NCI-H774 (cell line): ENCODE results near the gene ABCA2.
A peak's percentile ranks its signal among the peaks of the same experiment; 100 is the strongest.

Experiments
- DNase-seq: peaks from one replicate; lab custom pipeline; 2025; lab: John Stamatoyannopoulos, UW

Gene ABCA2

GRCh38 chr9:136964171-136964689, 63.8 kb downstream of the ABCA2 start:
- DNase-seq = peak; percentile 41

DNA sequence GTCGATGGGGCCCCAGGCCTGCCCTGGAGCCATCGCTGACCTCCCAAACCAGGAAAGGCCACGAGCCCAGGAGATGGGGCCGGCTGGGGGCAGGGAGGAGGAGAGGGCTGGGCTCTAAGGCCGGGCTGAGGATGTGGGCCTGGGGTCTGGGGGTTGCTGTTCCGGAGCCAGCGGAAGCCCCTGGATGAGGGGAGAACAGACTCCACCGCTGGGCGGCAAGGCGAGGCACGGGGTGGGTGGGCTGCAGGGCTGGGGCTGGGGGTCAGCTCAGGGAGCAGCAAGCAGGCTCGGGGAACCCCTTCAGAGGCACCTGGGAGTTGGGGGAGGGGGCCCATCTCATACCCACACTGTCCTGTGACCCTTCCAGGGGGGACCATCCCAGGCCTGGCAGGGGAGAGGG, 64.3 kb downstream of the ABCA2 start:
- no peak for DNase-seq

GRCh38 chr9:136963341-136963740, 64.7 kb downstream of the ABCA2 start:
- DNase-seq = no peak

DNA sequence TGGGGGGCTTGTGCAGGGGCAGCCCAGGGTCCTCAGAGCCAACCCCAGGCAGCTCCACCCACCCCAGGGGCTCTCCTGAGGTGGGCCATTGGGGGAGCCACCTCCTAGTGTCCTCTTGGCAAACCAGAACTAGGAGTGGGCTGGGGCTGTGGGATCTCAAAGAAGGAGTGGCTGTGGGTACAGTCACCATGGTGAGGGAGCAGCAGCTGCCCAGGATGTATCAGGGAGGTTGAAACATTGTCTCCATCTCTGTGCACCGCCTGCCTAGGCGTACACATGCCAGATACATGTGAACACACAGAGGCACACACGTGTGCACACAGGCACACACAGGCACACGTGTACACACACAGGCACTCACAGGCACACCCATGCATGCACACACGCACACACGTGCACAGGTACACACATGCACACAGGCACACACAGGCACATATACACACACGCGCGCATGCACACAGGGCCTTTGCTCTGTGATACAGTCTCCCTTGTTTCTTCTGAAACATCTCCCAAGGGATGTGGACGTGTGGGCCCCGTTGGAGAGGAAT, 65.3 kb downstream of the ABCA2 start:
- DNase-seq = no peak

DNA sequence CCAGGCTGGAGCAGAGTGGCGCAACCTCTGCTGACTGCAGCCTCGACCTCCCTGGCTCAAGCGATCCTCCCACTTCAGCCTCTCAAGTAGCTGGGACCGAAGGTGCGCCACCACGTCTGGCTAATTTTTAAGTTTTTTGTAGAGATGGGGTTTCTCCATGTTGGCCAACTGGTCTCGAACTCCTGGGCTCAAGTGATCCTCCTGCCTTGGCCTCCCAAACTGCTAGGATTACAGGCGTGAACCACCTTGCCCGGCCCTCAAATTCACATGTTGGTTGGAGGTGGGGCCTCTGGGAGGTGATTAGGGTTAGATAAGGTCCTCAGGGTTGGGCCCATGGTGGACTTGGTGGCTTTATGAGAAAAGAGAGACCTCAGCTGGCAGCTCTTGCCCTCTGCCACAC, 65.9 kb downstream of the ABCA2 start:
- DNase-seq = no peak

DNA sequence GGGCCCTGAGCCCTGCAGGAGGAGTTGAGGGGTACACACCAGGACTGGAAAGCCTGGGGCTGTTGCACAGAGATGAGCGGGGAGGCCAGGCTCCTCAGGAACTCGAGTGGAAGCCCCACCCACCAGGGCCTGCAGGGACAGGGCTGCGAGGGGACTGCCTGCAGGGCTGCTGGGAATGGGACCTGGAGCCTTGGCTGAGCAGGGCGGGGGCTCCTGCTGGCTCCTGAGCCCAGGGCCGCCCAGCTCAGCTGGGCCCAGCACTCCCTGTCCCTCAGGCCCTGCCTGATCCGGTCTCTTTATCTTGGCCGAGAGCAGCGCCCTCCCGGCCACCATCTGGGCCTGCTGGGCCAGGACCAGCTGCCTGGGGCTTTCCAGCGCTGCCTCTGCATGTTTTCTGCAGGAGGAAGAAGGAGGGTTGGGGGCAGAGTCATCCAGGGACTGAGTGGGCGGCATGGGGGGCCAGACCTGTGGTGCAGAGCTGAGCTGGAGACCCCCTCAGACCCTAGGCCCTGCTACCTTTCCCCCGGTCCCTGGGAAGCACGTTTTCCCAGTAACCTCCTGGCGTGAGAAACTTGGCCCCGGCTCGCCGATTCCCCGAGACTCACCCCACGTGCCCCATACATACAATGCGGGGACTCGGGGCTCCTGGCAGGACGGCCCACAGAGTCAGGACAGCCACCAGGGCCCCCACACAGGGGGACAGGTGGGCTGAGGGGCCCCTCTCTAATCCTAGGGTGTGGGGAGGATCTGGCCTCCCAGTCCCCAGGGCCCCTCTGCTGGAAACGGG, 66.6 kb downstream of the ABCA2 start:
- no peak for DNase-seq

DNA sequence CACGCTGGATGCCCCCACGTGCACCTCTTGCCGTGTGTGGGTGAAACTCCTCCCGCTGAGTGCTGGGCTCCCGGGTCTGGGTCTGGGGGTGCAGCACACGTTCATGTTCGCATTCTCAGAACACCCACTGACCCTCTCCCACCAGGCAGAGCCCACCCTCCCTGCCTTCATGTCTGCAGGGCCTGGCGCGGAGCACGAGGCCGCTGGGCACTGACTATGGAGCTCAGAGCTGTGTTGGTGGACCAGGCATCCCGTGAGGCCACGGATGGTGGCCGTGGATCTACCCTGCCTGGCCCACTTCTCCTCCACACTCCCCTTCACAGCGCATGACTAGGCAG, 67.1 kb downstream of the ABCA2 start:
- DNase-seq = no peak

DNA sequence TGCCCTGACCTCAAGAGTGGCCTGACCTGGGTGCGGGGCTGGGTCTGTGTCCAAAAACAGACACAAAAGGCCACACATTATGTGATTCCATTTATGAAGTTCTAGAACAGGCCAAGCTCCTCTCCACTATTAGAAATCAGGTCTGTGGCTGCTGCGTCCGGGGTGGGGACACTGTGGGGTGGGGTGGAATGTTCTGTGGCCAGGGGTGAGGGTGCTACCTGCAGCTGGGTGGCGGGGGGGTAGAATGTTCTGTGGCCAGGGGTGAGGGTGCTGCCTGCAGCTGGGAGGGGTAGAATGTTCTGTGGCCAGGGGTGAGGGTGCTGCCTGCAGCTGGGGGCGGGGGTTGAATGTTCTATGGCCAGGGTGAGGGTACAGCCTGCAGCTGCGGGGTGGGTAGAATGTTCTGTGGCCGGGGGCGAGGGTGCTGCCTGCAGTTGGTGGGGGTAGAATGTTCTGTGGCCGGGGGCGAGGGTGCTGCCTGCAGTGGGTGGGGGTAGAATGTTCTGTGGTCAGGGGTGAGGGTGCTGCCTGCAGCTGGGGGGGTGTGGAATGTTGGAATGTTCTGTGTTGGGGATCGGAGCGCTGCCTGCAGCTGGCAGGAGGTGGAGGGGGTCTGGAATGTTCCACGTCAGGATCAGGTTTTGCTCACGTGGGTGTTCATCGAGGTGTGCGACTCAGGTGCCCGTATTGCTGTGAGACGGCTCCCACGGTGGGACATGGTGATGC, 67.7 kb downstream of the ABCA2 start:
- no peak for DNase-seq

GRCh38 chr9:136958898-136959850, 68.9 kb downstream of the ABCA2 start:
- DNase-seq = no peak

DNA sequence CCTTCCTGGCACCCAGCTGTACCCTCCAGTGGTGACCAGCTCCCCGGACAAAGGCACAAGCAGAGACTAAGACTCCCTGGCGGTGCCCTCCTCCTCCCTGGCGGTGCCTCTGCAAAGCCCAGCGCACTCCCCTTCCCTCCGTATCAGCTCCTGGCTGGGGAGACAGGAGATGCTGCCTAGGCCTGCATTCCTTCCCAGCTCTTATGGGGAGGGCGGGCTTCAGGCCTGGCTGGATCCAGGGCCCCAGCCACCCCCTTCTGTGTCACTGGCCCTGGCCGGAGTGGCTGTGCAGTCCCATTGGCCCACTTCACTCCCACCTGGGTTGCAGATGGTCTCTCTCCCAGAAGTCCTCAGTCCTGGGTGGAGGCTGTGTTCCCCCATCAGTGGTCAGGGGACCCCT, 69.6 kb downstream of the ABCA2 start:
- DNase-seq = no peak

- no peak for DNase-seq
Measured at GRCh38 chr9:136957901-136958300, 70.1 kb downstream of the ABCA2 start.

- DNase-seq = no peak
Measured at GRCh38 chr9:136957461-136957860, 70.6 kb downstream of the ABCA2 start.
